ENCODE measurements around the gene LIFR.
"Not testable (repeated sequence)": the region's sequence is repeated elsewhere in the genome, so short reads cannot be mapped to it uniquely, and the experiment has no call there.

LIFR gene

GRCh38 chr5:38516649-38517048 lies 39.8 kb downstream of the LIFR start:
- not testable (repeated sequence) for DNase-seq (ENCODE audit: low spot score)

- no peak for DNase-seq (ENCODE audit: low spot score)
Measured at GRCh38 chr5:38515646-38516045, 40.8 kb downstream of the LIFR start.

- no peak for DNase-seq (ENCODE audit: low spot score)
Measured at GRCh38 chr5:38515092-38515491, 41.4 kb downstream of the LIFR start.

GRCh38 chr5:38509185-38509584 lies 47.3 kb downstream of the LIFR start:
- DNase-seq (ENCODE audit: low spot score): no peak

- no peak for DNase-seq (ENCODE audit: low spot score)
Measured at GRCh38 chr5:38506302-38506701, 50.1 kb downstream of the LIFR start.

- DNase-seq (ENCODE audit: low spot score): no peak
Measured at GRCh38 chr5:38500573-38501260, 55.7 kb downstream of the LIFR start.

GRCh38 chr5:38497946-38498345 lies 58.5 kb downstream of the LIFR start:
- DNase-seq (ENCODE audit: low spot score): no peak

GRCh38 chr5:38494763-38495162 lies 61.7 kb downstream of the LIFR start:
- no peak for DNase-seq (ENCODE audit: low spot score)

- no peak for DNase-seq (ENCODE audit: low spot score)
Measured at GRCh38 chr5:38494175-38494574, 62.3 kb downstream of the LIFR start.

GRCh38 chr5:38483805-38484398 lies 72.5 kb downstream of the LIFR start:
- no peak for DNase-seq (ENCODE audit: low spot score)

GRCh38 chr5:38479315-38479904 lies 77.0 kb downstream of the LIFR start:
- no peak for DNase-seq (ENCODE audit: low spot score)

- no peak for DNase-seq (ENCODE audit: low spot score)
Measured at GRCh38 chr5:38478878-38479277, 77.6 kb downstream of the LIFR start.

GRCh38 chr5:38478166-38478565 lies 78.3 kb downstream of the LIFR start:
- DNase-seq (ENCODE audit: low spot score): no peak

- DNase-seq (ENCODE audit: low spot score): no peak
Measured at GRCh38 chr5:38473008-38473407, 83.4 kb downstream of the LIFR start.

GRCh38 chr5:38472541-38472940 lies 83.9 kb downstream of the LIFR start:
- no peak for DNase-seq (ENCODE audit: low spot score)

GRCh38 chr5:38471709-38472108 lies 84.7 kb downstream of the LIFR start:
- DNase-seq (ENCODE audit: low spot score): no peak

- no peak for DNase-seq (ENCODE audit: low spot score)
Measured at GRCh38 chr5:38469707-38470267, 86.7 kb downstream of the LIFR start.

- no peak for DNase-seq (ENCODE audit: low spot score)
Measured at GRCh38 chr5:38468978-38469706, 87.3 kb downstream of the LIFR start.

- DNase-seq (ENCODE audit: low spot score): no peak
Measured at GRCh38 chr5:38468202-38468673, 88.2 kb downstream of the LIFR start.

- DNase-seq (ENCODE audit: low spot score): no peak
Measured at GRCh38 chr5:38467353-38468040, 88.9 kb downstream of the LIFR start.

GRCh38 chr5:38466424-38467189 lies 89.8 kb downstream of the LIFR start:
- DNase-seq (ENCODE audit: low spot score): no peak
